Vagina (tissue), 2 donors: ENCODE data around the gene RDH11. TPM values are rescaled to one million over a fixed set of nuclear protein-coding genes. Genes with fewer than 3 reads are reported as not detected.

Experiments used
- DNase-seq, 2 donors: peaks; one replicate each; pipeline ENCODE4 v3.0.0-alpha.2; 2017; ENCODE audit errors: extremely low spot score in 2 of 2
- H3K27ac ChIP-seq: fragments of 200-600 bp; sonication (generic); one replicate; pipeline ENCODE4 v1.5.1; 2019
- H3K27me3 ChIP-seq: fragments of 200-600 bp; sonication (generic); one replicate; pipeline ENCODE4 v1.5.1; 2019
- H3K36me3 ChIP-seq, 2 donors: fragments of 200-600 bp; sonication (generic); one replicate each; pipeline ENCODE4 v1.5.1; 2017 to 2019
- H3K4me1 ChIP-seq: fragments of 200-600 bp; sonication (generic); one replicate; pipeline ENCODE4 v1.5.1; 2019
- H3K4me3 ChIP-seq, 2 donors: fragments of 200-600 bp; sonication (generic); 1 replicate in 1 of 2; 2 replicates in 1 of 2; pipeline ENCODE4 v1.5.1; 2016 to 2019
- H3K9me3 ChIP-seq: fragments of 200-600 bp; sonication (generic); one replicate; pipeline ENCODE4 v1.5.1; 2019
- CTCF ChIP-seq, 3 experiments: fragments of 450-650 bp in 2 of 3; fragments of 200-600 bp in 1 of 3; sonication (generic) in 1 of 3; IDR thresholded peaks; one replicate each; pipeline ENCODE4 v1.5.1; 2017 to 2019; ENCODE audit warnings: antibody characterized with exemption in 3 of 3, mild to moderate bottlenecking in 2 of 3, moderate library complexity in 2 of 3
- POLR2A ChIP-seq, 2 donors: fragments of 450-650 bp; IDR thresholded peaks; one replicate each; pipeline ENCODE4 v1.6.1; 2017; ENCODE audit warnings: antibody characterized with exemption in 2 of 2, mild to moderate bottlenecking in 2 of 2, moderate library complexity in 2 of 2
- POLR2AphosphoS5 ChIP-seq, 2 donors: sonication (generic); formaldehyde crosslinking; IDR thresholded peaks; one replicate each; pipeline ENCODE4 v1.9.0; 2017; ENCODE audit warnings: antibody characterized with exemption in 2 of 2, mild to moderate bottlenecking in 2 of 2, low read depth in 1 of 2; ENCODE audit not compliant: insufficient read depth in 1 of 2
- intact Hi-C: fragments of 100-400 bp; cut with DNase I; formaldehyde crosslinking; loops from one replicate; pipeline ENCODE4 v1.15.1; 2023
- total RNA-seq: library from RNA; depleted of rRNA; stranded (reverse); fragments of >200 nt; gene quantifications from one replicate; pipeline ENCODE4 v1.2.3, GENCODE V29; 2016

Gene RDH11
- total RNA-seq, 1 donor from 2014 or later = 44.0 TPM

GRCh38 chr14:67650694-67651093 is 44.9 kb downstream of the RDH11 start:
- Histone ChIP-seq H3K27me3 (no peaks in the 10 kb centered on the region), H3K4me3 (no peak overlapping the region), H3K9me3 (no peaks in the 10 kb centered on the region), H3K27ac (no peak overlapping the region), H3K4me1 (no peaks in the 10 kb centered on the region), H3K36me3 (peaks cover 0 to 84% of the 10 kb centered on the region in 2 donors)
- no peak for TF ChIP-seq POLR2AphosphoS5 (IDR thresholded peaks at IDR 0.05; ENCODE audit: insufficient read depth in 1 of 2, low read depth in 1 of 2)
- no peak for TF ChIP-seq CTCF (IDR thresholded peaks at IDR 0.05)
- no peak for TF ChIP-seq POLR2A (IDR thresholded peaks at IDR 0.05)
- DNase-seq = no peak
- intact Hi-C loops = no loop called here

GRCh38 chr14:67650151-67650550 is 45.4 kb downstream of the RDH11 start:
- Histone ChIP-seq H3K4me3 (no peak overlapping the region), H3K4me1 (no peaks in the 10 kb centered on the region), H3K27me3 (no peaks in the 10 kb centered on the region), H3K36me3 (peaks cover 0 to 78% of the 10 kb centered on the region in 2 donors), H3K9me3 (no peaks in the 10 kb centered on the region), H3K27ac (no peak overlapping the region)
- intact Hi-C loops = no loop called here
- TF ChIP-seq POLR2A (IDR thresholded peaks at IDR 0.05) (no peak), CTCF (IDR thresholded peaks at IDR 0.05) (no peak), POLR2AphosphoS5 (IDR thresholded peaks at IDR 0.05; ENCODE audit: insufficient read depth in 1 of 2, low read depth in 1 of 2) (no peak)
- no peak for DNase-seq

GRCh38 chr14:67646131-67646530 is 49.4 kb downstream of the RDH11 start:
- intact Hi-C loops = no loop called here
- H3K27ac ChIP-seq = no peak overlapping the region
- H3K9me3 ChIP-seq = no peaks in the 10 kb centered on the region
- H3K4me3 ChIP-seq = no peak overlapping the region
- DNase-seq = no peak
- H3K4me1 ChIP-seq = no peaks in the 10 kb centered on the region
- no peak for TF ChIP-seq POLR2A (IDR thresholded peaks at IDR 0.05)
- no peak for TF ChIP-seq CTCF (IDR thresholded peaks at IDR 0.05)
- no peak for TF ChIP-seq POLR2AphosphoS5 (IDR thresholded peaks at IDR 0.05; ENCODE audit: insufficient read depth in 1 of 2, low read depth in 1 of 2)
- H3K36me3 ChIP-seq = peaks cover 0 to 38% of the 10 kb centered on the region in 2 donors
- H3K27me3 ChIP-seq = no peaks in the 10 kb centered on the region

GRCh38 chr14:67645414-67645813 is 50.1 kb downstream of the RDH11 start:
- Histone ChIP-seq H3K36me3 (peaks cover 0 to 31% of the 10 kb centered on the region in 2 donors), H3K27ac (no peak overlapping the region), H3K27me3 (no peaks in the 10 kb centered on the region), H3K4me3 (no peak overlapping the region), H3K4me1 (no peaks in the 10 kb centered on the region), H3K9me3 (no peaks in the 10 kb centered on the region)
- intact Hi-C loops = no loop called here
- no peak for DNase-seq
- TF ChIP-seq CTCF (IDR thresholded peaks at IDR 0.05) (no peak), POLR2AphosphoS5 (IDR thresholded peaks at IDR 0.05; ENCODE audit: insufficient read depth in 1 of 2, low read depth in 1 of 2) (no peak), POLR2A (IDR thresholded peaks at IDR 0.05) (no peak)

GRCh38 chr14:67644428-67644827 is 51.1 kb downstream of the RDH11 start:
- no peak overlapping the region for H3K4me3 ChIP-seq
- intact Hi-C loops = no loop called here
- H3K4me1 ChIP-seq = no peaks in the 10 kb centered on the region
- peaks cover 0 to 21% of the 10 kb centered on the region in 2 donors for H3K36me3 ChIP-seq
- DNase-seq = no peak
- no peak overlapping the region for H3K27ac ChIP-seq
- TF ChIP-seq POLR2A (IDR thresholded peaks at IDR 0.05) = no peak
- no peak for TF ChIP-seq CTCF (IDR thresholded peaks at IDR 0.05)
- no peak for TF ChIP-seq POLR2AphosphoS5 (IDR thresholded peaks at IDR 0.05; ENCODE audit: insufficient read depth in 1 of 2, low read depth in 1 of 2)
- no peaks in the 10 kb centered on the region for H3K9me3 ChIP-seq
- no peaks in the 10 kb centered on the region for H3K27me3 ChIP-seq
